NCI-H128 (cell line): ENCODE data around the gene ANKRD10.

Experiments
- DNase-seq: peaks from one replicate; lab custom pipeline; 2025; ENCODE audit not compliant: unreplicated experiment; lab: John Stamatoyannopoulos, UW

The ANKRD10 gene

DNA sequence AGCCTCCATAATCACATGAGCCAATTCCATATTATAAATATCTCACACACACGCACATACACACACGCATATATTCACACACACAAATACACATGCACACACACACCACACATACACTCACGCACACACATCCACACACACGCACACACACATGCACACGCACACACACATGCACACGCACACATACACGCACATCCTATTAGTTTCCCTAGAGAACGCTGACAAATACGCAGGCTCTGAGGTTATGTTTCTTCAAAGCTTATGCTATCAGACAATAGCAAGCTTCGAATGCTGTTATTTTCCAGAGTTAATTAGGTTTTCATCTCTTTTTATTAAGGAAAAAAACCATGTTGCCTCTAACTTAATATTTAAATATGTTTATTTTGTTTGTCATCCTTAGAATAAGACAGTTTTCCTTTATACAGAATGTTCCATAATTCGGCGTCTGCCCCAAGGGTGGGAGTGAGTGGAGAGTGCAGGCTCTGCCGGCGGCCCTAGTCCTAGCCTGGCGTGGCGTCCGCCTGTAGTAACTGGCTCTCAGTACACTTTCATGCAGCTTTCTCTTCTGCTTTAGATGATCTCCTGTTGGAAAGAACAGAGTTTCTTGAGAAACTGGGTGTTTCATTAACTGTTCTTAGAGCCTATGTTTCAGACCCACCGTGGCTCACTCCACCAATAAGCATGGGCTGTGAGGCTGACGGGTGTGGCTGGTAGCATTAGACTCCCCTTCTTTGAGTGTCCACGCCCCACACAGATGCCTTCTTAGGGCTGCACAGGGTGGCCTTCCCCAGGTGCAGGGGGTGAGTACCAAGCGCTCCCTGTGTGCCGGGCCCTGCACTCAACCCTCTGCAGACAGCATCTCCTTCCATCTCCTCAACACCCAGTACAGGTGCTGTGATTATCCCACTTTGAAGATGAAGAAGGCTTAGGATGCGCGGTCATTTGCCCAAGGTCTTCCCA, 30.4 kb upstream of the ANKRD10 start:
- no peak for DNase-seq

DNA sequence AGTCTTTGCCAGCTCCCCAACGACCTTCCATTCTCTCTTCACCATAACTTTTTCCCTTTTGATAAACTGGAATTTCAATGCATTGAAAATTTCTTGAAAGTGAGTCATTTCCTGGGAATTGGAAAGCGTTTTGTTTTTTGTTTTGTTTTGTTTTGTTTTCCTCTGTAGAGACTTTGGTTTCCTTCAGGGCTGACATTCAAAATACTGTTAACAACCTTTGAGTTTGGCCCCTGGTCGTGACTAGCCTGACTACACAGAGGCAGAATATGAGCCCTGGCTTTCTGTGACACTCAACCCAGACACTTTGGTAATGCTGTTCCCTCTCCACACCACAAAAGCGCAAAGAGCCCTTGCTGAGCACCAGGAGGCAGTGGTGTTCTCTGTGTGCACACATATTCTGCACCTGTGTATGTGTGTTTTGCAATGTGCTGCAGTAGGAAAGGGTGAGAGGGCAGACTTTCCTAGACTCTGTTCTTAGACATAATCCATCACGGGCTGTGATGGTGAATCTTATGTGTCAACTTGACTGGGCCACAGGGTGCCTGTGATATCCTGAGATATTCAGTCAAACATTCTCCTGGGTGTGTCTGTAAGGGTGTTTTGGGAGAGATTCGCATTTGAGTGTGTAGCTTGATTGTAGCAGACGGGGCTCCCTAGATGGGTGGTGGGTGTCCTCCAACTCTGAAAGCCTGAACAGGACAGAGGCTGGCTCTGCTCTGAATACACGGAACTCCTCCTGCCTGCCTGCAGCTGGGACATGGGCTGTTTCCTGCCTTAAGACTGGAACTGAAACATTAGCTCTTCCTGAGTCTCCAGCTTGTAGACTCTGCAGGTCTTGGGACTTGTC, 29.5 kb upstream of the ANKRD10 start:
- DNase-seq = no peak

GRCh38 chr13:110942248-110942981, 27.5 kb upstream of the ANKRD10 start:
- no peak for DNase-seq

GRCh38 chr13:110938662-110939421, 24.0 kb upstream of the ANKRD10 start:
- no peak for DNase-seq

DNA sequence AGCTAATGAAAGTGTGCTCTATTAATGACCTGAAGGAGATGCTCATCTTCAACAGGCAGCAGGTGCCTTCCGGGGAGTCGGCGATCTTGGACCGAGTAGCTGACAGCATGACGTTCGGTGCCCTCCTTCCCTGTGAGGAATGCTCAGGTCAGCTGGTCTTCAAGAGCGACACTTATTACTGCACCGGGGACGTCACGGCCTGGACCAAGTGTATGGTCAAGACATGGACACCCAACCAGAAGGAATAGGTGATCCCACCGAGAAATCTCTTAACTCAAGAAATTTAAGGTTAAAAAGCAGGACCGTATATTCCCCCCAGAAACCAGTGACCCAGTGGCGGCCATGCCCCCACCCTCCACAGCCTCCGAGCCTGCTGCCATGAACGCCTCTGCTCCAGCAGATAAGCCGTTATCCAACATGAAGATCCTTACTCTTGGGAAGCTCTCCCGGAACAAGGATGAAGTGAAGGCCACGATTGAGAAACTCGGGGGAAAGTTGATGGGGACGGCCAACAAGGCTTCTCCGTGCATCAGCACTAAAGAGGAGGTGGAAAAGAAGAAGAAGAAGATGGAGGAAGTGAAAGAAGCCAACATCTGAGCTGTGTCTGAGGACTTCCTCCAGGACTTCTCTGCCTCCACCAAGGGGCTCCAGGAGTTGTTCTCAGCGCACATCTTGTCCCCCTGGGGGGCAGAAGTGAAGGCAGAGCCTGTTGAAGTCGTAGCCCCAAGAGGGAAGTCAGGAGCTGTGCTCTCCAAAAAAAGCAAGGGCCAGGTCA, 22.8 kb upstream of the ANKRD10 start:
- DNase-seq = no peak

DNA sequence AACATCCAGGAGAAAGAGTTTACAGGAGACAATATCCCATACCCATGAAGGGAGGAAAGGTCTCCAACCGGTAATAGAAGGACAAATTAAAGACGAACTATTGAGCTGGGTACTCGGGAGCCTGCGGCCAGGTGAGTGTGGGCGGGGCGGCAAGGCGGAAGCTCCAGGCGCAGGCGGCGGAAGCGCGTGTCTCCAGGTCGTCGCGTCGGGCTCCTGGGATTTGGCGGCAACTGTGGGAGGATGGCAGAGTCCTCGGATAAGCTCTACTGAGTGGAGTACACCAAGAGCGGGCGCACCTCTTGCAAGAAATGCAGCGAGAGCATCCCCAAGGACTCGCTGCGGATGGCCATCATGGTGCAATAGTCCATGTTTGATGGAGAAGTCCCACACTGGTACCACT, 21.6 kb upstream of the ANKRD10 start:
- DNase-seq = no peak

GRCh38 chr13:110932588-110932987, 17.7 kb upstream of the ANKRD10 start:
- DNase-seq = no peak

DNA sequence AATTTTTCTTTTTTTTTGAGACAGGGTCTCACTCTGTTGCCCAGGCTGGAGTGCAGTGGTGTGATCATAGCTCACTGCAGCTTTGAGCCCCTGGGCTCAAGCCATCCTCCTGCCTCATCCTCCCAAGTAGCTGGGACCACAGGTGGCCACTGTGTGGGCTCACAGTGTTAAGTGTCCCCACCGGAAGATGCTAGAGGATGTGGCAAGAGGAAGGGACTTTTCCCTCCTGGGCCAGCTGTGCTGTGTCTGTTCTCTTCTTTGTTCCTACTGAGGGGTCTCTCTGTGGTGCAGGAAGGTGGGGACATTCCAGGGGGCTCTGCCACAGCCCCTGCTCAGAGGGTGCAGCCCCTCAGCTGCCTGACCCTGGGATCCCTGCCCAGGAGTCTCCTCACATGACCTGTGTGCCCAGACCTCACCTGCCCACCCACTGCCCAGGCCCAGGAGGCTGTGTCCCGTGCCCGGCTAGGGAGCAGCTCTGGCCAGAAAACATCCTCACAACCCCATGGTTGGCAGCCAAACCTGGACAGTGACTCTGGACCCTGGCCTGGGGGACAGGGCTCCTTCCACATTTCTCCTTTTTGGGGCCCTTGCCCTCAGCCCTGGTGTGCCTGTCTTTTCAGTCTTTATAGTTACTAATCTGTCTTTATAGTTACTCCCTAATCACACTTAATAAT, 14.4 kb upstream of the ANKRD10 start:
- no peak for DNase-seq

- DNase-seq = no peak
Observed at GRCh38 chr13:110925023-110925612, 10.2 kb upstream of the ANKRD10 start.

DNA sequence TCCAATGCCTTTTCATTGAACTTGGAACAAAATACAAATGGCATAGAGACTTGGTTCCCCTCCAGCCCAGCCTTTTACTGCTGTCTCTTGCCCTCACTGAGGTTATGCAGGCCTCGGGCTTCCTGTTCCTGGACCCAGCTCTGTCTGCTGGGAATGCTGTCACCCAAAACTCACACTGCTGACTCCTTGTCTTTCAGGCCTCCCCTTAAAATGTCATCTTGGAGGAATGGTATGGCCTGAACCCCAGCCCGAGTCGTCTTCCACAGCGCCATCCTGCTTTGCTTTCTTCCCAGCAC, 9.7 kb upstream of the ANKRD10 start:
- DNase-seq = no peak

DNA sequence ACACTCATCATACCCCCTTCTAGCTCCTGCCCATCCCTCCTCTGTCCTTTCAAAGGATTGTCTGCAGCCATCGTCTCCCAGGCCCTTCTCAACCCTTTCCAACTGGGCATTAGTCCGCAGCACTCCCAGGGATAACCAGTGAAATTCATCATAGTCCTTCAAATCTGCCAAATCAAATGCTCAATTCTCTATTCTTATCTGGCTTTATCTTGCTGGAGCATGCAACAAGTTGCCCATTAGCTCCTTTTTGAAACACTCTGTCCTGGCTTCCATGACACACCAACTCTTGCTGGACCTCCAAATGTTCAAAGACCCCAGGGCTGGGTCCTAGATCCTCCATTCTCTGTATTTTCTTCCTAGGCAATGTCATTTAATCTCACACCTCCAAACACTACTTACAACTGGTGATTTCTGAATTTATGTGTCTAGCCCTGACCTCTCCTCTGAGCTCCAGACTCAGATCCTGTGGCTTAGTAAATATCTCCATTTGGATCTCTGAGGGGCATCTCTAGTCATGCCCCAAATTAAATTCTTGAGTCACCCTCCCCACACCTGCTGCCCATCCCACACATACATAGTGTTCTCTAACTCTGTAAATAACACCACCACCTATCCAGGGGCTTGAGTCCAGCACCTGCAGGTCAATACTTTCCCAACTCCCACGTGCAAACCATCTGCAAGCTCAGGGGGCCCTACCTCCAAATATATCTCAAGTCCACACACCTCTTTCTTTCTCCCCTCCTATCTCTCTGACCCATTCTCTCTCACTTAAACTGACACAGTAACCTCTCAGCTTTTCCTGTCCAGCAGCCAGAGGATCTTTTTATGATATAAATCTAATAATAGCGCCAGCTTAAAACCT, 9.1 kb upstream of the ANKRD10 start:
- no peak for DNase-seq

- no peak for DNase-seq
Observed at GRCh38 chr13:110923086-110923485, 8.2 kb upstream of the ANKRD10 start.

- no peak for DNase-seq
Observed at GRCh38 chr13:110922506-110922905, 7.6 kb upstream of the ANKRD10 start.

DNA sequence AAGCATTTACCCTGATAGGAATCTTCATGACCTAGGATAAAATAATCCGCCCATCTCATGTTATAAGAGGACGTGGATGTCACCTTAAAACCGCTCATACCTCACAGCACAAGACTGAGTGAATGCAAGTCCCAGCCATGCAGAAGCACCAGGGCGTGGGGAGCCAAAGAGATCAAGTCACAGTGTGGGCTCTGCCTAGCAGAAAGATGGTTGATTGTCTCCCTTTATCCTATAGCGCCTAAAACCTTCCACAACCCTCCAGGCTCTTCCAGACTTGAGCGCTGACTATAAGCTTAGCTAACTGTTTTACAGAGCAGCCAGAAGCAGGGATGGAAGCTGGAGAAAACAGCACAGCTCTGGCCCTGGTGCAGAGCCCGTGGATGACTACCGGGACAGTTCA, 6.8 kb upstream of the ANKRD10 start:
- no peak for DNase-seq

- no peak for DNase-seq
Observed at GRCh38 chr13:110921209-110921608, 6.3 kb upstream of the ANKRD10 start.

DNA sequence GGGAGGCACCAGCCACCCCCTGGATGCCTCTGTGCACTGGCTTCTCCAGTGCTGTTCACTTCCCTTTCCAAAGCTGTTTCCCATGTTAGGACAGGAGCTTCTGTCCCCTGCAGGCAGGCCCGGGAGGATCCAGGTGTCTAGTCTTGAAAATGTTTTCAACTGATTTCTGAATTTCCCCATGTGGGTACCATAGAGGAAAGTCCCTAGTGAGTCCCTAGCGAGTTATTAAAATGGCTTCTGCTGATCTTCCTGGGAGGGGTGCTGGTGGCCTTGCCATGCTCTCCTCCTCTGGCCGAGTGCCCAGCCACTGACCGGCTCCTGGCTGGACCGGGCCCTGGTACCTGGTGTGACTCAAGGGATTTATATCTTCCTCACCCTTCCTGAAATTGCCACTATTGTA, 5.2 kb upstream of the ANKRD10 start:
- no peak for DNase-seq

GRCh38 chr13:110916301-110917142, 1.7 kb upstream of the ANKRD10 start:
- no peak for DNase-seq
